ENCODE measurements around the gene STS.

GRCh38 chrX:7143941-7144525 is 3.5 kb upstream of the STS start:
- TF ChIP-seq CTCF (IDR thresholded peaks at IDR 0.05), result no peak
- no peak for TF ChIP-seq POLR2A (IDR thresholded peaks at IDR 0.05)
